SK-N-MC (cell line): ENCODE measurements around the gene TBL1Y.

Experiments used
- EZH2 ChIP-seq: fragments of 200-600 bp; sonication (generic); IDR thresholded peaks from one replicate; pipeline ENCODE4 v1.6.1; 2017; ENCODE audit warnings: antibody characterized with exemption
- FOXP2 ChIP-seq: optimal IDR thresholded peaks from 2 replicates; pipeline ENCODE3; 2011; ENCODE audit warnings: mild to moderate bottlenecking, moderate library complexity; ENCODE audit not compliant: insufficient read depth; ENCODE audit errors: extremely low read length, control extremely low read depth
- POLR2AphosphoS5 ChIP-seq: IDR thresholded peaks from 2 replicates; pipeline ENCODE4 v1.6.1; 2012; ENCODE audit warnings: mild to moderate bottlenecking, low read depth, low read length, borderline replicate concordance

DNA sequence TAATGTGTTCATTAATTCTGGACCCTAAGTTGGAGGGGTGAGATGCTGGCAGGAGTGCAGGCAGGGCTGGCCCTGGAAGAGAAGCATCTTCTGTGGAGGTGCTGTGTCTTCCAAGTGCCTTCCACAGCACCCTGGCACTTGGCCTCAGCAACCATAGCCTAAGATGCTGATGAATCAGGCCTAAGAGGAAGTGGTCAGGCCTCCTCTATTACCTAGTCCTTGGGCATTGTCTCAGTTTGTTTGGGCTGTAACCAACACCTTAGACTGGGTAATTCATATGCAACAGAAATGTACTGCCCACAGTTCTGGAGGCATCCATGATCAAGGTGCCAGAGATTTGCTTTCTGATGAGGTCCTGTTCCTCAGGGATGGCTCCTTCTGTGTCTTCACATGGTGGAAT, 128.5 kb downstream of the TBL1Y start:
- TF ChIP-seq EZH2 (no peak), POLR2AphosphoS5 (no peak), FOXP2 (no peak)
